Neural crest cell (in vitro differentiated cells): Measurements from ENCODE around the gene ADAT2. TPM values are rescaled to one million over a fixed set of nuclear protein-coding genes. Genes with fewer than 3 reads are reported as not detected.

Experiments used
- DNase-seq: peaks from one replicate; pipeline ENCODE4 v3.0.0; 2021; ENCODE audit warnings: low read depth, mixed read lengths, low spot score
- H3K27ac Mint-ChIP-seq: one replicate; pipeline ENCODE4 v1.8.0; 2021; ENCODE audit warnings: mild to moderate bottlenecking, mixed read lengths; ENCODE audit not compliant: unreplicated experiment
- H3K27me3 Mint-ChIP-seq: 2 replicates; pipeline ENCODE4 v1.8.0; 2021; ENCODE audit warnings: low read depth, mild to moderate bottlenecking, mixed read lengths
- H3K36me3 Mint-ChIP-seq: 2 replicates; pipeline ENCODE4 v1.8.0; 2021; ENCODE audit warnings: low read depth, mild to moderate bottlenecking, mixed read lengths
- H3K4me1 Mint-ChIP-seq: 2 replicates; pipeline ENCODE4 v1.8.0; 2021; ENCODE audit warnings: mixed read lengths
- H3K4me3 Mint-ChIP-seq: one replicate; pipeline ENCODE4 v1.8.0; 2021; ENCODE audit warnings: mild to moderate bottlenecking, mixed read lengths
- H3K9me3 Mint-ChIP-seq: 2 replicates; pipeline ENCODE4 v1.8.0; 2021; ENCODE audit warnings: mixed read lengths
- total RNA-seq: library from RNA; stranded (reverse); gene quantifications from 2 replicates; pipeline ENCODE4 v1.2.1, GENCODE V29; 2021
- TF ChIP-seq, protein P1 (sequence below): fragments of 200-600 bp; sonication (generic); conservative IDR thresholded peaks from 2 replicates; pipeline ENCODE4 v1.5.0; 2021; ENCODE audit warnings: antibody characterized with exemption, mild to moderate bottlenecking

ADAT2 gene
- total RNA-seq, 1 donor from 2014 or later = 10.1 TPM

DNA sequence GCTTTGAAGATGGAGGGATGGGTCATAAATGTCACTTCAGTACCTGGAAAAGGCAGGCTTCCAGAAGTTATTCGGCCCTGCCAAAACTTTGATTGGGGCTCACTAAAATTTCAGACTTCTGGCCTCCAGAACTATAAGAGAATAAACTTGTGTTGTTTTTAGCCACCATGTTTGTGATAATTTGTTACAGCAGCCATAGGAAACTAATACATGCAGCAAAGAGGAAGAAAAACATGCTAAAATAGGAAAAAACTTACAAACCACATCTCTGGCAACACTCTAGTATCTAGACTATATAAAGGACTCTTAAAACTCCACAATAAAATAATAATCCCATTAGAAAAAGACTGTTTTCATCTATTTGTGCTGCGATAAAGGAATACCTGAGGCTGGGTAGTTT is 9.5 kb downstream of the ADAT2 start:
- Mint-ChIP-seq H3K4me1 (no peaks in the 10 kb centered on the region), H3K9me3 (no peaks in the 10 kb centered on the region), H3K4me3 (no peak overlapping the region), H3K27ac (no peak overlapping the region), H3K27me3 (no peaks in the 10 kb centered on the region), H3K36me3 (peaks cover 11% of the 10 kb centered on the region)
- TF ChIP-seq, protein P1, sequence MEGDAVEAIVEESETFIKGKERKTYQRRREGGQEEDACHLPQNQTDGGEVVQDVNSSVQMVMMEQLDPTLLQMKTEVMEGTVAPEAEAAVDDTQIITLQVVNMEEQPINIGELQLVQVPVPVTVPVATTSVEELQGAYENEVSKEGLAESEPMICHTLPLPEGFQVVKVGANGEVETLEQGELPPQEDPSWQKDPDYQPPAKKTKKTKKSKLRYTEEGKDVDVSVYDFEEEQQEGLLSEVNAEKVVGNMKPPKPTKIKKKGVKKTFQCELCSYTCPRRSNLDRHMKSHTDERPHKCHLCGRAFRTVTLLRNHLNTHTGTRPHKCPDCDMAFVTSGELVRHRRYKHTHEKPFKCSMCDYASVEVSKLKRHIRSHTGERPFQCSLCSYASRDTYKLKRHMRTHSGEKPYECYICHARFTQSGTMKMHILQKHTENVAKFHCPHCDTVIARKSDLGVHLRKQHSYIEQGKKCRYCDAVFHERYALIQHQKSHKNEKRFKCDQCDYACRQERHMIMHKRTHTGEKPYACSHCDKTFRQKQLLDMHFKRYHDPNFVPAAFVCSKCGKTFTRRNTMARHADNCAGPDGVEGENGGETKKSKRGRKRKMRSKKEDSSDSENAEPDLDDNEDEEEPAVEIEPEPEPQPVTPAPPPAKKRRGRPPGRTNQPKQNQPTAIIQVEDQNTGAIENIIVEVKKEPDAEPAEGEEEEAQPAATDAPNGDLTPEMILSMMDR = no peak
- DNase-seq = no peak

DNA sequence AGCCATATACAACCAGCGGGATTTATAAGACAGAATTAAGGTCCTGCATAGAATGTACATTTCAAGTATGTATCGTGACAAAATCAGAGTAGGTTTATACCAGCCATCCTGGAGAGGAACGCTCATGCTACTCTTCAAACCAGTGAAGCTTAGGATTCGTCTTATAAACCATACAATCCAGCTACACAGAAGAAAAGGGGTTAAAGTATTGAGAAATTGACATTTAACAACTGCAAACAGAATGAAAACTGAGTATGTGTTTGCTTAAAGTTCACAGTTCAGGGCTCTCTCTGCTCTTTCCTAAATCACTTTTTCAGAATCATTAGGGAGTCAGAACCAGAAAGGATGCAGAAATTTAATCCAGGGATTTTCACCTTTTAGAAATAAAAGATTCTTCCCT is 17.9 kb downstream of the ADAT2 start:
- H3K36me3 Mint-ChIP-seq = peaks cover 3% of the 10 kb centered on the region
- H3K4me1 Mint-ChIP-seq = no peaks in the 10 kb centered on the region
- DNase-seq = no peak
- H3K27me3 Mint-ChIP-seq = no peaks in the 10 kb centered on the region
- TF ChIP-seq, protein P1 = no peak
- no peaks in the 10 kb centered on the region for H3K9me3 Mint-ChIP-seq
- H3K27ac Mint-ChIP-seq = no peak overlapping the region
- H3K4me3 Mint-ChIP-seq = no peak overlapping the region

DNA sequence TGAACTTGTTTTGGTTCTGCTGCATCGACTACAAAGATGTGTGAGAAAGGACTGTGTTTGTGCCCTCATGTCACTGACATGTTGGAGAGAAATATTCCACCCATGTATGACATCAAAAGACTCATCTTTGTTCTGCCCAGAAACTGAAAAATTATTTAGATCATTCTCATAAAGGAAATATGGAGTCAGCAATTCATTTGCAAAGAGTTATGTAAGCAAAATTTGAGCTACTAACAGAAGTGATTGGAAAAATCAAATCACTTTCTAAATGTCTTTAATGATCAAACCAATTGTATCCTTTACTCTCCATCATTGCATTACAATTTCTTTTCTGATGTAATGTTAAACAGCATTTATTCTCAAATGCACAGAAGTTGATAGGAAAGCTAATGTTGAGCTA is 19.3 kb downstream of the ADAT2 start:
- no peaks in the 10 kb centered on the region for H3K4me1 Mint-ChIP-seq
- H3K27me3 Mint-ChIP-seq = no peaks in the 10 kb centered on the region
- TF ChIP-seq, protein P1 = no peak
- no peak overlapping the region for H3K27ac Mint-ChIP-seq
- no peak overlapping the region for H3K4me3 Mint-ChIP-seq
- no peaks in the 10 kb centered on the region for H3K9me3 Mint-ChIP-seq
- peaks cover 3% of the 10 kb centered on the region for H3K36me3 Mint-ChIP-seq
- DNase-seq = no peak

DNA sequence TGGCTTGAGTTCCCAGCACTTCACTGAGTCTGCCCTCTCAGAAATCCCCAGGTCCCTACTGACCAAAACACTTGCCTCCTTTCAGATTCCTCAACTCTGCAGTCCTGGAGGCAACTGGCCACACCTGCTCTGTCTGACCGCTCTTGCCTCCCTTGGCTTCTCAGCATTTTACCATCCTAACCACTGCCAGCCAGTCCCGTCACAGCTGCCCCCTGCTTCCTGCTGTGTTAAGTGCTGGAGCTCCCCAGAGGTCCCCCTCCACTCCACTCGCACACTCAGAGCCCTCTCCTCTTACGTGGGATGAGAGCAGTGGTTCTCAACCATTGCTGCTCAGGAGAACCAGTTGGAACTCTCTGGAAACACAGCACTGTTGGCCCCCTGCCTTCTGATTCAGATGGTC is 20.5 kb downstream of the ADAT2 start:
- no peak overlapping the region for H3K4me3 Mint-ChIP-seq
- no peaks in the 10 kb centered on the region for H3K4me1 Mint-ChIP-seq
- no peaks in the 10 kb centered on the region for H3K27me3 Mint-ChIP-seq
- no peaks in the 10 kb centered on the region for H3K9me3 Mint-ChIP-seq
- DNase-seq = no peak
- H3K36me3 Mint-ChIP-seq = peaks cover 2% of the 10 kb centered on the region
- TF ChIP-seq, protein P1 = no peak
- no peak overlapping the region for H3K27ac Mint-ChIP-seq

DNA sequence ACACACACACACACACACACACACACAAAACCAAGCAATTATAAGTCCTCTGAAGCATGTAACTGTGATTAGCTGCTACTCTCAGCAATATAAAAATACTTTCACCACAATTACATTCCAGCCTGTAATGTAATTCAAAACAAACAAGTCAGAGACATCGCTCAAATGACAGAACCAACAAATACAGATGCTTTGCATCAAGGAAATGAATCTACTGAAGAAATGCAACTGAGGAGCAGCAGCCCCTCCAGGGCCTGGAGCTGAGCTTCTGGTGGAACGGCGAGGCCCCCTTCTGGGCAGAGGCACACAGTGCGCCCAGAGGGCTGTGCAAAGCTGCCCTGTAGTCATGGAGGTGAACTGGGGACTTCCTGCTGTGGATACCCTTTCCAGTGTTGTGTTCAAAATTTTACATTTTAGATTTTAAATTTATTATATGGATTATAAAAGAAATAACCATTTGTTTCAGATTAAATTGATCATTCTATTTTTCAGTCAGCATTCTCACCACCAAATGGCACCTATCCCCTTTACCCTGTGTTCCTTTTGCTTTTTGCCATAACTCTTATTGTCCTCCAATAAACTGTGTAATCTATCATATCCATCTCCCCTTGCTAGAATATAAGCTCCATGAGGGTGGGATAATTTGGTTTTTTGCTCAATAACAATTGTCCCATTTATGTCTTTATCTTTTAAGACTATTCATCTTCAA is 23.2 kb downstream of the ADAT2 start:
- H3K4me1 Mint-ChIP-seq = no peaks in the 10 kb centered on the region
- no peaks in the 10 kb centered on the region for H3K27me3 Mint-ChIP-seq

More for the DNA sequence above, 23.2 kb downstream of the ADAT2 start:
- Mint-ChIP-seq H3K27ac (no peak overlapping the region), H3K36me3 (peaks cover 3% of the 10 kb centered on the region), H3K9me3 (no peaks in the 10 kb centered on the region), H3K4me3 (no peak overlapping the region)
- DNase-seq = peak; percentile 73
- TF ChIP-seq, protein P1 = peak; percentile 99
